Measurements from ENCODE around the gene KTI12.
A peak's percentile ranks its signal among the peaks of the same experiment; 100 is the strongest.
"Not testable (repeated sequence)": the region's sequence is repeated elsewhere in the genome, so short reads cannot be mapped to it uniquely, and the experiment has no call there.

The KTI12 gene

DNA sequence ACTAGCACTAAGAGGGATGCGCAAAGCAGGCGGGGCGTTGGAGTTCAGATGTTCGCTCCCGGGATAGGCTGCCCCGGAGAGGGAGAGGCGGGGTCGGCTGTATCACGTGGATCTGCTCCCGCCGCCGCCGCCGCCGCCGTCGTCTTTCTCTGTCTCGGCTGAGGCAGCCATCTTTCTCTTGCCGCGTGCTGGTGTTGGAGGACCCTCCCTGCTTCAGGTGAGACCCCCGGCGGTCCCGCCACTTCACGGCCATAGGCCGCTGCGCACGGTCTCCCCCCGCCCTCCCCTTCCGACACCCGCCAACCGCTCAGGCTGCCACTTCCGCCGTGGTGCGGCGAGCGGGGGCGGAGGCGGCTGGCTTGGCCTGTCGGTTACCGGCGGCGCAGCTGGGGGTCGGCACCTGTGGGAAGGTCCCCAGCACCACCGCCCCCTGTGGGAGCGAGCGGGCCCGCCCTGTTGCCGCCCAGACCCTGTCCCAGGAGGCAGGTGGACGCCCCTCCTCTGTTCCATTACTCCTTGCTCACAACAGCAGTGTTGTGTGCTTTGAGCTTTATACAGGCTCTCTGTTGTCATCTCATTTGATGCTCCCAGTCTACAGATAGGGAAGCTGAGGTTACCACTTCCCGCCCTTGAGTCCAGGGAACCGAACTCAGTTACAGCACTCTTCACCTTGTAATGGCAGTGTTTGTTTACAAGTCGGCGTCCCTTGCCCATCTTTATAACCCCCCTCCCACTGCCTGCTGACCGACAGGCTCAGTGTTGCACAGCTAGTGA, 22.7 kb upstream of the KTI12 start, which contains the start of gene BTF3L4:
BTF3L4 (plus strand) TSS at position 133 of the 774 bp plus-strand sequence. CDS start 3,553 bp downstream, outside the sequence.
- DNase-seq (ENCODE audit: low read depth in 1 of 2, low spot score in 1 of 2), result peak; percentile 80 to 93
- in situ Hi-C loops (cut with HindIII; ENCODE audit: low pct_unique_long_range_greater_than_20kb, low sequenced_read_pairs), result no loop called here
- no peak for TF ChIP-seq JUND (IDR thresholded peaks at IDR 0.05; ENCODE audit: low read depth)

- in situ Hi-C loops (cut with HindIII; ENCODE audit: low pct_unique_long_range_greater_than_20kb, low sequenced_read_pairs), result no loop called here
- DNase-seq (ENCODE audit: low read depth in 1 of 2, low spot score in 1 of 2), result no peak
- no peak for TF ChIP-seq JUND (IDR thresholded peaks at IDR 0.05; ENCODE audit: low read depth)
Observed at GRCh38 chr1:52055866-52056162, 22.2 kb upstream of the KTI12 start.

GRCh38 chr1:52055066-52055865, 21.7 kb upstream of the KTI12 start, which contains the start of gene TXNDC12:
Gene TXNDC12 (minus strand): TSS chr1:52055191. CDS start chr1:52055096, 95 bp downstream.
- TF ChIP-seq JUND (IDR thresholded peaks at IDR 0.05; ENCODE audit: low read depth), result no peak
- in situ Hi-C loops (cut with HindIII; ENCODE audit: low pct_unique_long_range_greater_than_20kb, low sequenced_read_pairs), result no loop called here
- DNase-seq (ENCODE audit: low read depth in 1 of 2, low spot score in 1 of 2), result peak; percentile 74 to 92

GRCh38 chr1:52054496-52055065, 21.0 kb upstream of the KTI12 start:
- in situ Hi-C loops (cut with HindIII; ENCODE audit: low pct_unique_long_range_greater_than_20kb, low sequenced_read_pairs), result no loop called here
- no peak for DNase-seq (ENCODE audit: low read depth in 1 of 2, low spot score in 1 of 2)
- no peak for TF ChIP-seq JUND (IDR thresholded peaks at IDR 0.05; ENCODE audit: low read depth)

GRCh38 chr1:52053862-52054261, 20.3 kb upstream of the KTI12 start:
- in situ Hi-C loops (cut with HindIII; ENCODE audit: low pct_unique_long_range_greater_than_20kb, low sequenced_read_pairs), result no loop called here
- TF ChIP-seq JUND (IDR thresholded peaks at IDR 0.05; ENCODE audit: low read depth), result no peak
- no peak for DNase-seq (ENCODE audit: low read depth in 1 of 2, low spot score in 1 of 2)

DNA sequence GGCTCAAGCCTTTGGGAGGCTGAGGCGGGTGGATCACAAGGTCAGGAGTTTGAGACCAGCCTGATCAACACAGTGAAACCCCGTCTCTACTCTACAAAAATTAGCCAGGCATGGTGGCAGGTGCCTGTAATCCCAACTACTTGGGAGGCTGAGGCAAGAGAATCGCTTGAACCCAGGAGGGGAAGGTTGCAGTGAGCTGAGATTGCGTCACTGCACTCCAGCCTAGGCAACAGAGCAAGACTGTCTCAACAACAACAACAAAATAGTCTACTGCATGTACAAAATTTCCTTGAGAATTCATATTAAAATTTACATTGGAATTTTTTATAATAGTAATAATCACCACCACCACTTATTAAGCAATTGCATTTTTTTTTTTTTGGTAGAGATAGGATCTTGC, 15.7 kb upstream of the KTI12 start:
- DNase-seq (ENCODE audit: low read depth in 1 of 2, low spot score in 1 of 2); in situ Hi-C loops (cut with HindIII; ENCODE audit: low pct_unique_long_range_greater_than_20kb, low sequenced_read_pairs): not testable (repeated sequence)

GRCh38 chr1:52045666-52046195, 12.1 kb upstream of the KTI12 start:
- in situ Hi-C loops (cut with HindIII; ENCODE audit: low pct_unique_long_range_greater_than_20kb, low sequenced_read_pairs); DNase-seq (ENCODE audit: low read depth in 1 of 2, low spot score in 1 of 2): not testable (repeated sequence)

DNA sequence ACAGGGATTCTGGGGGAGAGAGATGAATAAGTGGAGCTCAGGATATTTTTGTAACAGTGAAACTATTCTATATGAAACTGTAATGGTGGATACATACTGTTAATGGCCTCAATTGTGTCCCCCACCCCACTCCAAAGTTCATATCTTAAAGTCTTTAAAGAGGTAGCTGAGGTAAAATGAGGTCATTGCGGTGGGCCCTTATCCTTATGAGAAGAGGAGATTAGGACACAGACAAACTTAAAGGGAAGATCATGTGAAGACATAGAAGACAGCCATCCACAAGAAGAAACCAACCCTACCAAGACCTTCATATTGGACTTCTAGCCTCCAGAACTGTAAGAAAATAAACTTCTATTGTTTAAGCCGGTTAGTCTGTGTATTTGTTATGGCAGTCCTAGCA, 11.6 kb upstream of the KTI12 start:
- no peak for DNase-seq (ENCODE audit: low read depth in 1 of 2, low spot score in 1 of 2)
- no peak for TF ChIP-seq JUND (IDR thresholded peaks at IDR 0.05; ENCODE audit: low read depth)
- in situ Hi-C loops (cut with HindIII; ENCODE audit: low pct_unique_long_range_greater_than_20kb, low sequenced_read_pairs), result no loop called here

DNA sequence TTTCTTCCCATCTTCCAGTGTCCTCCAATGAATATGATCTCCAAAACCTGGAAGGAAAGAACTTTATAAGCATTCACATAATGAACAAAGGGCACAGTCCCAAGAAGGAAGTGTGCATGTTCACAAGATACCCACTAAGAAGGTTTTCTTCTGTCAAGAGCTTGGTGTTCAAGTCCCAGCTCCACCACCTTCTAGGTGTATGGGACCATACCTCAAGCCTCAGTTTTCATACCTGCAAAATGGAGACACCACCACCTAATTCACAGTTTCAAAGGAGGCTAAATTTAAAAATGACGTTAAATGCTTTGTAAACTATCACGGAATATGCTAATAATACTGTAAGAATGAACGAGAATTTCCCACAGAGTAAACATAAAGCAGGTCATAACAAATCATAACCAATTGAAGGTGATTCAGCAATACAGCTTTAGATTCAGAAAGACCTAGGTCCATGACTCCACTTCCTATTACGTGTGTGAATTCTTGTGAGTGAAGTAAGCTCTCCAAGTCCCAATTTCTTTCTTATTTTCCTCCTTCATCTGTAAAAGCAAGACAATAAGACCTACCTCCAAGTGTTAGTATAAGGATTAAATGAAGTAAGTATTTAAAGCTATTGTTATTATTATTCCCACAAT, 8.1 kb upstream of the KTI12 start:
- DNase-seq (ENCODE audit: low read depth in 1 of 2, low spot score in 1 of 2), result no peak
- in situ Hi-C loops (cut with HindIII; ENCODE audit: low pct_unique_long_range_greater_than_20kb, low sequenced_read_pairs), result no loop called here
- TF ChIP-seq JUND (IDR thresholded peaks at IDR 0.05; ENCODE audit: low read depth), result no peak

DNA sequence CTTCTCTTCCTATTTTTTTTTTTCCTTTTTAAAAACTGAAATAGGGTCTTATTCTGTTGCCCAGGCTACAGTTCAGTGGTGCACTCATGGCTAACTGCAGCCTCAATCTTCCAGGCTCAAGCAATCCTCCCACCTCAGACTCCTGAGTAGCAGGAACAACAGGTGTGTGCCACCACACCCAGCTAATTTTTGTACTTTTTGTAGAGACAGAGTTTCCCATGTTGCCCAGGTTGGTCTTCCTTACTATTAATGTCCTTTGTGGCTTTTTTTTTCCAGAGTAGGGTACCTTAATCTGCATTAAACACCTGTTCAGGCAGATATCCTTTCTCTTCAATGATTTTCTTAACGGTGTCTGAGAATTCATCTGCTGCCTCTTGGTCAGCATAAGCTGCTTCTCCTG, 4.3 kb upstream of the KTI12 start:
- in situ Hi-C loops (cut with HindIII; ENCODE audit: low pct_unique_long_range_greater_than_20kb, low sequenced_read_pairs), result no loop called here
- TF ChIP-seq JUND (IDR thresholded peaks at IDR 0.05; ENCODE audit: low read depth), result no peak
- DNase-seq (ENCODE audit: low read depth in 1 of 2, low spot score in 1 of 2), result no peak

- in situ Hi-C loops (cut with HindIII; ENCODE audit: low pct_unique_long_range_greater_than_20kb, low sequenced_read_pairs), result no loop called here
- DNase-seq (ENCODE audit: low read depth in 1 of 2, low spot score in 1 of 2), result no peak
- TF ChIP-seq JUND (IDR thresholded peaks at IDR 0.05; ENCODE audit: low read depth), result no peak
Observed at GRCh38 chr1:52037402-52037814, 3.8 kb upstream of the KTI12 start.

DNA sequence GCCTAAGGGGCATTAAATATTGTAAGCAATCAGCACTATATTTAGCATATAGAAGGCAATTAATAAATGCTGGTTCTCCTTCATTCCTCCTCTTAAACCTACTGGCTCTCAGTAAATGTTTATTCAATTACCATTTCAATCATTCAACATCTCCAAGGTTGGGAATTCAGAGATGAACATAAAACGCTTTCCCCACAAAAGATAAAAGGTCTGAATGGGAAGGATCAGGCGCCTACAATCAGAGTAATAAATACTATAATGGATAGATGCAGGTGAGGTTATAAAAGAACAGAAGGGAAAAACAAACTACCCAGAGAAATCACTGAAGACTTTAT, 407 bp upstream of the KTI12 start:
- in situ Hi-C loops (cut with HindIII; ENCODE audit: low pct_unique_long_range_greater_than_20kb, low sequenced_read_pairs), result no loop called here
- no peak for TF ChIP-seq JUND (IDR thresholded peaks at IDR 0.05; ENCODE audit: low read depth)
- DNase-seq (ENCODE audit: low read depth in 1 of 2, low spot score in 1 of 2), result no peak

- in situ Hi-C loops (cut with HindIII; ENCODE audit: low pct_unique_long_range_greater_than_20kb, low sequenced_read_pairs), result no loop called here
- no peak for DNase-seq (ENCODE audit: low read depth in 1 of 2, low spot score in 1 of 2)
- TF ChIP-seq JUND (IDR thresholded peaks at IDR 0.05; ENCODE audit: low read depth), result no peak
Observed at GRCh38 chr1:52032785-52033131, 852 bp downstream of the KTI12 start.
